M059J (cell line): Measurements from ENCODE around the gene ALG2. TPM values are rescaled to one million over a fixed set of nuclear protein-coding genes. Genes with fewer than 3 reads are reported as not detected.
A peak's percentile ranks its signal among the peaks of the same experiment; 100 is the strongest.

Source experiments
- DNase-seq: peaks from one replicate; pipeline ENCODE4 v3.0.0-alpha.2; 2012; ENCODE audit warnings: low read depth
- total RNA-seq: library from RNA; depleted of rRNA; stranded (reverse); fragments of >200 nt; shearing (Covaris generic); gene quantifications from 2 replicates; pipeline ENCODE4 v1.2.3, GENCODE V29; 2014

The ALG2 gene
- total RNA-seq, 1 experiment from 2014 or later = 76.9 TPM

GRCh38 chr9:99192786-99193465, 28.8 kb downstream of the ALG2 start:
- peak; percentile 47 for DNase-seq

- no peak for DNase-seq
Observed at GRCh38 chr9:99190597-99191283, 31.0 kb downstream of the ALG2 start.

DNA sequence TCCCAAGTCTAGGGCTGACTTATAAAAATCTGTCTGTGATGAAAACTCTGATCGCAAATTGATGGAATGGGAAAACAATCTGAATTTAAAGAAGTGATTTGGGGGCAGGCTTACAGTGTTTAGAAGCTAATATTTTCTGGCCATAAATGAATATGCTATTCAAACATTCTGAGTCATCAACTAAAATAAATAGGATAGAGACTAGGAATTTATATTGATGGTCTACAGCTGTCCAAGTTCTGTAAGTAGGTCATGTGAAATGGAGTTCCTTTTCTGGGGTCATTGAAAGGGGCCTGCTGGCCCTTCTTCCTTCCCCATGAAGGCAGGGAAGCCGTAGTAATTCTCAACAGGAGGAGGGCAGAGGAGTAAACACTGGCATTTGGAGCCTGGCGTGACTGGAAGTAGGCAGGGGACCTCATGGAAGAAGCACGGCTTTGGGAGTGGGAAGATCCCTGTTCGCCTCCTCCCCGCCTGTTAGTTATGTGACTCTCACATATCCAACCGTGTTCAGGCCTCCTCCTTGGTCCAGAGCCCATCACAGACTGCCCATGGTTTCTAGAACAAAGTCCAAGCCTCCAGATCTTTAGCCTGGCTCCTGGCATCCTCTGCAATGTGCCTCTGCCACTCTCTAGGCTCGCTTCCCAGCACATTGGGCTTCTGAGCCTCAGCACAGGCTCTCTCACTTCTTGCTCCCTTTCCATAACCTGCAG, 31.7 kb downstream of the ALG2 start:
- DNase-seq = no peak

DNA sequence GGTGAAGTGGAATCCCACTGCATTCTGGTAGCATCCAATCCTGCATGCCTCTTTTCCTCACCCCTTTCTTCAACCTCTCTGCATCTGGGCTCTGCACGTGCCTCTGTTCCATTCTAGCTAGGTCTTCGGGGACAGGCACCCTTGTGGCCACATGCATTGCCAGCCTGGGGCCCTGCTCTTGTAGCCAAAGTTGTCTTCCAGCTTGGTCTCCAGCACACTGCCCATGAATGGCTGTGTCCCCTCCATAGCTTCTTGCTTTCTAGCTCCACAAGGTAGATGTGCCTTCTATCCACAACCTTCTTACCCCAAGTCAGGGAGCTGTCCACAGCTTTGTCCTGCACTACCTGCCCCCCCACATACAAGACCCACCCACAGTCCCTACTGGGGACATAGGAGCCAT, 32.6 kb downstream of the ALG2 start:
- DNase-seq = no peak

DNA sequence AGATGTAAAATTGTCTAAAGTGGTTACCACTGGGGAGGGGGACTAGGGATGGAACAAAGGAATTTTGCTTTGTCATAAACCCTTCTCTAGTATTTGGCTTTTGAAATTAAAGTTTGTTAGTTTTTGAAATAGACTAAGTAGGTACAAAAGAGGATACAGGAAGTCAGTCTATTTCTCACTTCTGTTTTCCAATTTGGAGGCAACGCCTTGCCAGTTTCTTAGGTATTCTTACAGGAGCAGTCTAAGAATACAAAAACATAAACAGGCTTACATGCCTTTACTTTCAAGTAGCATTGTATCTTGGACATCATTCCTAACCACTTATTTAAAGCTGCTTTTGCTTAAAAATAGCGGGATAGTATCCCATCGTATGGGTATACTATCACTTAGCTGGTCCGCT, 34.4 kb downstream of the ALG2 start:
- no peak for DNase-seq

DNA sequence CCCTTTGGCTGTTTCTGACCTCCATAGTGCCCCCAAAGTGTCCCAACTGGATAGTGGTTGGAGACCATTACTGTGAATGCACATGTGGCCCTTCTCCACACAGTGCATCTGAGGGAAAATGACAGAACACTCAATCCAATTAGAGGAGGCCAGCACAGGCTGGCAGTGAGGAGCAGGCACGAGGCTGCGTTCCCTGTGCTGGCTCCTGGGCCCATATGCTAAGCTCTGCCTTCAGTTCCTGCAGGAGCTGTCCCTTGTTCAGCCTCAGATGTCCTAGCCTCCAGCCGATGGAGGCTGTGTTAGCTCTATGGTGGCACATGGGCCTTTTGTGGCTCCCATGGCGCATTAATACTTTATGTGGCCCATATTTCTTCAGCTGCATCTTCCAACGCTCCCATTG, 35.8 kb downstream of the ALG2 start:
- DNase-seq = no peak

GRCh38 chr9:99185348-99185632, 36.5 kb downstream of the ALG2 start:
- DNase-seq = no peak

DNA sequence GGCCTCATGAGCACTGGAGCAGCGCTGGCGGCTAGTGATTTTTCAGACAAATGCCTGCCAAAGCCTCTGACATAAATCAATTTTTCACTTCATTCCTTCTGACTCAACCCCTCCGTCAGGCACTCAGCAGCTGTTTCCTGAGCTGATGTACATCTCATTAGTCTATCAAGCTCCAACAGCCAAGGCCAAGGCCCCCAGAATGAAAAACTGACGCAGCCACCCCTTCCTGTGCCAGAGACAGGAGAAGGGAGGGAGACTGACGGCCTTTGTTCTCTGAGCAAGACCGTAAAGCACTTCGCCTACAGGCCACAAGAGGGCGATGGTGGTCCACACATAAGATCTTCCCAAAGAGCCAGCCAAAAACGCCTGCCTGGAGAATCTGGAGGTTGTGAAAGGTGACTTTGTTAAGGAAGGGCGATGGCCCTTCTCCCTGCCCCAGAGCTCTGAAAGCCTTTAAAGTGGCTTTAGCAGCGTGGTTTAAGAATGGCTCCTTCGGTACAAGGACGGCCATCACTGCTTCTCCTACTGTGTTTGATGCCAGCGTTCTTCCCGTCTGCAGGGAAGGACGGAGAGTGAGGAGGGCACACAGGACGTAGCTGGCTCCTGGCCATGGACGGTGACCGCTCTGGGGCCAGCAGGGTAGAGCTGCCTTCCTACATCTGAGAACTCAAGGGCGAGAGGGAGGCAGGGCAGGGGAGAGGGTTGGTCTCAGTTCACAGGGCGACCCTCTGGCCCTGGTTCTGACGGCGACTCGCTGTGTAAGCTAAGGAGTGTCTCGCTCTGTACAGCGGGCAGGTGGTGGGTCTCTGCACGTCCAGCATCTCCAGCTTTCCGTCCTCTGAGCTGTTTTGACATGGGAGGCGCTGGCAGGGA, 37.0 kb downstream of the ALG2 start:
- DNase-seq = peak; percentile 91

DNA sequence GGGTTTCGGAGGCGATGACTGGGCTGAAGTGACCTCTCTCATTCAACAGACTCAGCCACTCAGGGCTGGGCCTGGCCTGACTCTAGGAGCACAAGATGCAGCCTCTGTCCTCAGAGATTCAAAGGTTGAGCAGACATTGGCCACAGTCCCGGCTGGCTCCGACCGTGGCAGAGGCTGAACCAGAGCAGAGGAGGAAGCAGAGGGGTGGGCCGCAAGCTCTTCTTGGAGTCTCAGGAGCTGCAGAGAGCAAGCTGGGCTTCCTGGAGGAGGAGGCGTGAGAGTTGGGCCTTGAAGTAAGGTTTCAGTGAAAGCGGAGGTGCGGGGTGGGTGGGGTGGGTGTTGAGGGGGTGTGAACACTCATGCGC, 37.6 kb downstream of the ALG2 start:
- DNase-seq = no peak

DNA sequence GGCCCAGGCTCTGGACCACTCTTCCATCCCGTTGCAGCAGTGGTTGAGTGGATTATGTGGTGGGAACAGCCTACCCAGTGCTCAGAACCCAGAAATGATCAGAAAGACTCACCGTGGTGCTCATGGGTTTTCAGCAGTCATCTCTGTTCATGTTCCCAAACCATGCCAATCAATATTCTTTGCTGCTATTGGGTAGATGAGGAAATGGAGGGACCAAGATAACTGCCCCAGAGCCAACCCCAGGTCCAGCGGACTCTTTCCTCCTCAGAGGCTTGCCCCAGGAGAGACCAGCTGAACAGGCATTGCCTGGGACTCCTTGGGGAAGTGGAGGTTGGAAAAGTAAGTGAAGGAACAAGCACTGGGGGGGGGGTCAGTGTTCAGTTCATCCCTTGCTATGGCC, 38.1 kb downstream of the ALG2 start:
- no peak for DNase-seq

DNA sequence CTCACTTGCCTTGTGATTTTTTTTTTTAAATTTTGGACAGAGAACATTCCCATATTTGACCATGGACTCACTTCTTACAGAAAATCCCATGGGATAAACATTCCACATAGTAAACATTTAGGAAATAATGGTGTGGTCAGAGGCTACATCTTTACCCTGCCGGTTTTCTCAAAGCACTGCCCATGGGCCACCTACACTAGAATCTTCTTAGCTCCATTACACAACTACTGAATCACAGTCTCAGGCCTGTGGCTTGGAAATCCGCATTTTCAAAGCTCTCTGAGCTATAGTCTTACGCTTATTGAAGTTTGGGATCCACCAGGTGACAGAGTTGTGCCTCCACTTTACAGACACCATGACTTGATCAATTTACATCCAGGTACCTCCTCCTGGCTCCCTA, 39.4 kb downstream of the ALG2 start:
- no peak for DNase-seq

GRCh38 chr9:99181621-99182020, 40.1 kb downstream of the ALG2 start:
- DNase-seq = peak; percentile 68

GRCh38 chr9:99181206-99181605, 40.5 kb downstream of the ALG2 start:
- DNase-seq = no peak

- DNase-seq = no peak
Observed at GRCh38 chr9:99180662-99181061, 41.1 kb downstream of the ALG2 start.

- DNase-seq = no peak
Observed at GRCh38 chr9:99180199-99180598, 41.5 kb downstream of the ALG2 start.

DNA sequence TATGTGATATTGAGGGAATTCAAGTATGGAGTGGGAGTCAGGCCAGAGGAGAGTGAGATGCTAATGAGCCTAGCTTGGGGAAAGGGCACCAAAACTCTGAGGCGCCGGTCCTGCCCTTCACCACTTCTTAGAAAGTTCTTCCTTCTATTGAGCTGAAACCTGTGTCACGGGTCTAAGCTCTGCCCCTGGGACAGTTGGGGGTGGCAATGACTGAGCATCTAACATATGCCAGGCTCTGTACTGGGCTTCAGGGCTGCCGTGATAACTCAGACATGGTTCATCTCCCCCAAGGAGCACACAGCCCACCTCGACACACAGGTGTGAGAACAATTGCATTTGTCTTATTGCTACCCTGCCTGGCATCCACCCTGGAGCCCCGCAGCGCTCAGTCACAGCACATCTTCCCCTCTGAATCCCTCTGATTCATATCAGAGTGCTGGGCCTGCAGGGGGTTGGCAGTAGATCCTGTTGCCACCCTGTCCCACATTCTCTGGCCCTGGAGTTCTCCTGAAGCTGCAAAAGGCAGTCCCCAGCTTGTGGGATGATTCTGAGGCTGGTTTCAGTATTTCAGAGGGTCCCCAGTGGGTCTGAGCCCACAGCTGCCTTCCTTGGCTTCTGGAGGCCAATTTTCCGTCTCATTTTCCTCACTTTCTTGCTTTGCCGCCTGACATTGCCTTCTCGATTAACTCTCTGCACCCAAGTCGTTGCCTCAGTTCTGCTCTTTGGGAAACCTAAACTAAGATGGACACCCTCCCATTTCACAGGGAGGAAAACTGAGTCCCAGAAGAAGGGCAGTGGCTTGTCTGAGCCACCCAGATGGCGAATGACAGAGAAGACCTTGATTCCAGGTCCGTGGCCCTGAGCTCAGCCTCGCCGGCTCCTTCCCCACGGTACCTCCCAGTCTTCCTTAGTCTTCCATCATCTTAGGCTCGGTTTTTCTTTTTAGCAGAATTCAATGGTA, 42.5 kb downstream of the ALG2 start:
- DNase-seq = no peak

DNA sequence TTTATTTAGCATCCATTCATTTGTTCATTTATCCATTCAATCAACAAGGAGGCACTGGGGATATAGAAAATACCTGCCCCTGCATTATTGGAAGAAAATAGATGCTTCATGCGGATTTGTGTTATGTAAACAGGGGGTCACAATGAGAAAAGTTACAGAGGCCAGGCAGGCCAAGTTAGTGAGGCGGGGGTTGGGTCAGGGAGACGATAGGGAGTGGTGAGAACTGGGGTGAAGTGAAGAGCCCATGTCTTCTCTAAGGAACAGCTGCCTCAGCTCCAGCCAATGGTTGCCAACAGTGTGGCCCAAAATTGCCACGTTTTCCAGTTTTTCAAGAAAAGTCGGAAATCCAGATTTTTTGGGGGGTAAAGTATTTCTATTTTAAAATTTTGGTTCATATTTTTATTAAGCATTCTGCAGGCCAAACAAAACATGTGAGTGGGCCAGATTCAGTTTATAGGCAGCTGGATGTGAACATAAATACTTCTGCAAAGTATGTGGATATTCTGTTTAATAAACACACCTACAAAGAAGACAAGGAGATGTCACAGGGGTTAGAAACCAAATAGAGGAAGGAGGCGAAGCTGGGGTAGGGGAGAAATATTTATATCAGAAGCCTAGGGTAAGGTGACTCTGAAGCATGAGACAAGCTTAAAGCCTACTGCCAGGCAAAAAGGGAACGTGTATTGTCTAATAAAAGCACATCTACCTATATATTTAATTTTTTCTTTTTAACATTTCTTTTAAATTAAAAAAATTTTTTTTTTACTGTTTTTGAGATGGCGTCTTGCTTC, 44.0 kb downstream of the ALG2 start:
- DNase-seq = no peak

GRCh38 chr9:99176527-99177013, 45.2 kb downstream of the ALG2 start:
- no peak for DNase-seq

GRCh38 chr9:99173570-99174504, 47.9 kb downstream of the ALG2 start:
- no peak for DNase-seq
